K562 (cell line): Measurements from ENCODE around the gene PRSS22. TPM values are rescaled to one million over a fixed set of nuclear protein-coding genes. Genes with fewer than 3 reads are reported as not detected.

Experiments
- FOSL1 ChIP-seq: fragments of 200-800 bp; sonication (Bioruptor generic); conservative IDR thresholded peaks from 2 replicates; pipeline ENCODE4 v1.6.1; 2016; ENCODE audit warnings: missing genetic modification characterization, missing compliant biosample characterization
- GATA2 ChIP-seq: sonication (generic); formaldehyde crosslinking; IDR thresholded peaks from 2 replicates; pipeline ENCODE4 v1.4.0; 2020; ENCODE audit warnings: mild to moderate bottlenecking, missing genetic modification reagents
- HDGF ChIP-seq: fragments of 450-650 bp; IDR thresholded peaks from 2 replicates; pipeline ENCODE4 v1.6.1; 2016
- JUN ChIP-seq, 2 experiments: sonication (generic) in 1 of 2; formaldehyde crosslinking in 1 of 2; IDR thresholded peaks; 2 replicates each; pipeline versions ENCODE4 v1.6.1 to v1.8.0; 2012 to 2022; ENCODE audit warnings: borderline replicate concordance in 2 of 2, mild to moderate bottlenecking in 2 of 2, improper control_type of control experiment in 1 of 2, low read depth in 1 of 2, low read length in 1 of 2, missing genetic modification reagents in 1 of 2
- RBFOX2 ChIP-seq: fragments of 200-400 bp; formaldehyde crosslinking; IDR thresholded peaks from 2 replicates; pipeline ENCODE4 v1.6.1; 2017; ENCODE audit warnings: low read depth, mild to moderate bottlenecking, low read length, moderate library complexity
- RBM39 ChIP-seq: fragments of 200-400 bp; formaldehyde crosslinking; optimal IDR thresholded peaks from 2 replicates; pipeline ENCODE3; 2018; ENCODE audit warnings: low read depth, low read length
- RNF2 ChIP-seq: sonication (generic); IDR thresholded peaks from 2 replicates; pipeline ENCODE4 v1.6.1; 2016
- SMARCE1 ChIP-seq: fragments of 450-650 bp; IDR thresholded peaks from 2 replicates; pipeline ENCODE4 v1.7.1; 2016; ENCODE audit warnings: mild to moderate bottlenecking
- SOX6 ChIP-seq: fragments of 450-650 bp; IDR thresholded peaks from 2 replicates; pipeline ENCODE4 v1.6.1; 2014; ENCODE audit warnings: mild to moderate bottlenecking
- STAT5A ChIP-seq: IDR thresholded peaks from 2 replicates; pipeline ENCODE4 v1.6.1; 2012; ENCODE audit warnings: low read length, inconsistent platforms, borderline replicate concordance
- ZKSCAN8 ChIP-seq: fragments of 200-800 bp; sonication (Bioruptor generic); IDR thresholded peaks from 2 replicates; pipeline ENCODE4 v1.6.1; 2016; ENCODE audit warnings: missing genetic modification characterization, missing compliant biosample characterization
- ZNF134 ChIP-seq: fragments of 250-450 bp; sonication (Bioruptor Pico); conservative IDR thresholded peaks from 2 replicates; pipeline ENCODE4 v1.4.0; 2020
- ZNF444 ChIP-seq: fragments of 250-450 bp; sonication (Bioruptor Pico); IDR thresholded peaks from 2 replicates; pipeline ENCODE4 v1.4.0; 2020; ENCODE audit warnings: mild to moderate bottlenecking, moderate library complexity
- ZNF561 ChIP-seq: fragments of 450-650 bp; formaldehyde crosslinking; conservative IDR thresholded peaks from 2 replicates; pipeline ENCODE4 v1.4.0; 2020; ENCODE audit warnings: mild to moderate bottlenecking, moderate library complexity
- ZNF592 ChIP-seq: fragments of 450-650 bp; IDR thresholded peaks from 2 replicates; pipeline ENCODE4 v1.6.1; 2017; ENCODE audit warnings: antibody characterized with exemption, mild to moderate bottlenecking
- ZNF764 ChIP-seq: fragments of 250-450 bp; sonication (Bioruptor Pico); IDR thresholded peaks from 2 replicates; pipeline ENCODE4 v1.4.0; 2020; ENCODE audit warnings: low read depth, mild to moderate bottlenecking, moderate library complexity
- polyA plus RNA-seq, 8 experiments: library from polyadenylated mRNA; depleted of rRNA in 4 of 8; stranded (reverse) in 5 of 8; unstranded in 3 of 8; fragments of >200 nt; fragmentation: Nextera tagmentation in 2 of 8; fragmentation: Illumina TruSeq in 1 of 8; extraction: Ambion mirVana in 2 of 8; extraction: Trizol in 1 of 8; gene quantifications; 2 replicates each; pipeline versions ENCODE4 v1.2.1 to v1.2.3, GENCODE V29; 2011 to 2014; ENCODE audit warnings: inconsistent platforms in 1 of 8, missing spikeins in 1 of 8
- total RNA-seq, 7 experiments: library from RNA; depleted of rRNA in 6 of 7; stranded (reverse); fragments of >200 nt in 6 of 7; fragmentation: Illumina TruSeq in 2 of 7; extraction: Trizol in 2 of 7; gene quantifications; 2 replicates each; pipeline versions ENCODE4 v1.2.1 to v1.2.3, GENCODE V29; 2011 to 2021; ENCODE audit warnings: low replicate concordance in 1 of 7
- TF ChIP-seq, protein P1 (sequence below), 2 experiments: fragments of 450-650 bp; conservative IDR thresholded peaks; 2 replicates each; pipeline ENCODE4 v1.6.1; 2017; ENCODE audit warnings: mild to moderate bottlenecking in 2 of 2, moderate library complexity in 2 of 2
- TF ChIP-seq, protein P2 (sequence below), 2 experiments: fragments of 450-650 bp; IDR thresholded peaks; 2 replicates each; pipeline ENCODE4 v1.6.1; 2018; ENCODE audit warnings: mild to moderate bottlenecking in 2 of 2, low read depth in 1 of 2; ENCODE audit not compliant: partially characterized antibody in 2 of 2

Gene PRSS22
- total and polyA plus RNA-seq, 9 of the 15 experiments (the other 6 are each of a cell fraction or from before 2014, with no cell fraction given) = 0.13 to 0.42 TPM; not detected in 7

- TF ChIP-seq, protein P1, sequence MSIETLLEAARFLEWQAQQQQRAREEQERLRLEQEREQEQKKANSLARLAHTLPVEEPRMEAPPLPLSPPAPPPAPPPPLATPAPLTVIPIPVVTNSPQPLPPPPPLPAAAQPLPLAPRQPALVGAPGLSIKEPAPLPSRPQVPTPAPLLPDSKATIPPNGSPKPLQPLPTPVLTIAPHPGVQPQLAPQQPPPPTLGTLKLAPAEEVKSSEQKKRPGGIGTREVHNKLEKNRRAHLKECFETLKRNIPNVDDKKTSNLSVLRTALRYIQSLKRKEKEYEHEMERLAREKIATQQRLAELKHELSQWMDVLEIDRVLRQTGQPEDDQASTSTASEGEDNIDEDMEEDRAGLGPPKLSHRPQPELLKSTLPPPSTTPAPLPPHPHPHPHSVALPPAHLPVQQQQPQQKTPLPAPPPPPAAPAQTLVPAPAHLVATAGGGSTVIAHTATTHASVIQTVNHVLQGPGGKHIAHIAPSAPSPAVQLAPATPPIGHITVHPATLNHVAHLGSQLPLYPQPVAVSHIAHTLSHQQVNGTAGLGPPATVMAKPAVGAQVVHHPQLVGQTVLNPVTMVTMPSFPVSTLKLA (conservative IDR thresholded peaks at IDR 0.05) = peak; percentile 43 to 81; a peak in 3 of 4 replicates
- no peak for TF ChIP-seq ZNF134 (CRISPR knock-in tag)
- no peak for TF ChIP-seq SMARCE1
- no peak for TF ChIP-seq RBM39
- TF ChIP-seq ZNF444 = no peak
- no peak for TF ChIP-seq ZNF764 (CRISPR knock-in tag)
- peak; percentile 99 for TF ChIP-seq RBFOX2
- TF ChIP-seq GATA2 (CRISPR knock-in tag) = no peak
- TF ChIP-seq RNF2 = no peak
- no peak for TF ChIP-seq ZNF561 (CRISPR knock-in tag)
- no peak for TF ChIP-seq ZNF592
- TF ChIP-seq HDGF = no peak
- TF ChIP-seq, protein P2, sequence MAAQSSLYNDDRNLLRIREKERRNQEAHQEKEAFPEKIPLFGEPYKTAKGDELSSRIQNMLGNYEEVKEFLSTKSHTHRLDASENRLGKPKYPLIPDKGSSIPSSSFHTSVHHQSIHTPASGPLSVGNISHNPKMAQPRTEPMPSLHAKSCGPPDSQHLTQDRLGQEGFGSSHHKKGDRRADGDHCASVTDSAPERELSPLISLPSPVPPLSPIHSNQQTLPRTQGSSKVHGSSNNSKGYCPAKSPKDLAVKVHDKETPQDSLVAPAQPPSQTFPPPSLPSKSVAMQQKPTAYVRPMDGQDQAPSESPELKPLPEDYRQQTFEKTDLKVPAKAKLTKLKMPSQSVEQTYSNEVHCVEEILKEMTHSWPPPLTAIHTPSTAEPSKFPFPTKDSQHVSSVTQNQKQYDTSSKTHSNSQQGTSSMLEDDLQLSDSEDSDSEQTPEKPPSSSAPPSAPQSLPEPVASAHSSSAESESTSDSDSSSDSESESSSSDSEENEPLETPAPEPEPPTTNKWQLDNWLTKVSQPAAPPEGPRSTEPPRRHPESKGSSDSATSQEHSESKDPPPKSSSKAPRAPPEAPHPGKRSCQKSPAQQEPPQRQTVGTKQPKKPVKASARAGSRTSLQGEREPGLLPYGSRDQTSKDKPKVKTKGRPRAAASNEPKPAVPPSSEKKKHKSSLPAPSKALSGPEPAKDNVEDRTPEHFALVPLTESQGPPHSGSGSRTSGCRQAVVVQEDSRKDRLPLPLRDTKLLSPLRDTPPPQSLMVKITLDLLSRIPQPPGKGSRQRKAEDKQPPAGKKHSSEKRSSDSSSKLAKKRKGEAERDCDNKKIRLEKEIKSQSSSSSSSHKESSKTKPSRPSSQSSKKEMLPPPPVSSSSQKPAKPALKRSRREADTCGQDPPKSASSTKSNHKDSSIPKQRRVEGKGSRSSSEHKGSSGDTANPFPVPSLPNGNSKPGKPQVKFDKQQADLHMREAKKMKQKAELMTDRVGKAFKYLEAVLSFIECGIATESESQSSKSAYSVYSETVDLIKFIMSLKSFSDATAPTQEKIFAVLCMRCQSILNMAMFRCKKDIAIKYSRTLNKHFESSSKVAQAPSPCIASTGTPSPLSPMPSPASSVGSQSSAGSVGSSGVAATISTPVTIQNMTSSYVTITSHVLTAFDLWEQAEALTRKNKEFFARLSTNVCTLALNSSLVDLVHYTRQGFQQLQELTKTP (IDR thresholded peaks at IDR 0.05; ENCODE audit: low read depth in 1 of 2, partially characterized antibody in 2 of 2) = no peak
- no peak for TF ChIP-seq FOSL1
- TF ChIP-seq STAT5A = no peak
- no peak for TF ChIP-seq ZKSCAN8 (CRISPR knock-in tag)
- no peak for TF ChIP-seq SOX6
- TF ChIP-seq JUN (IDR thresholded peaks at IDR 0.05; ENCODE audit: borderline replicate concordance, low read depth, low read length) = peak; percentile 19; the same call in 1 of the 2 replicates
- TF ChIP-seq JUN (CRISPR knock-in tag; IDR thresholded peaks at IDR 0.05; ENCODE audit: borderline replicate concordance) = no peak
Measured at GRCh38 chr16:2905241-2905987, 47.4 kb upstream of the PRSS22 start (continued).
